Astrocyte (in vitro differentiated cells and primary cell): ENCODE results near the gene CDKAL1.

Experiments
- EZH2 ChIP-seq: IDR thresholded peaks from 2 replicates; pipeline ENCODE4 v1.6.1; 2012; ENCODE audit warnings: mild to moderate bottlenecking, low read length, inconsistent platforms; ENCODE audit not compliant: insufficient read depth
- TF ChIP-seq, protein P1 (sequence below): IDR thresholded peaks from 2 replicates; pipeline ENCODE4 v1.5.1; 2011; ENCODE audit warnings: low read depth, mild to moderate bottlenecking, inconsistent platforms, low read length, moderate library complexity; ENCODE audit not compliant: insufficient read depth

DNA sequence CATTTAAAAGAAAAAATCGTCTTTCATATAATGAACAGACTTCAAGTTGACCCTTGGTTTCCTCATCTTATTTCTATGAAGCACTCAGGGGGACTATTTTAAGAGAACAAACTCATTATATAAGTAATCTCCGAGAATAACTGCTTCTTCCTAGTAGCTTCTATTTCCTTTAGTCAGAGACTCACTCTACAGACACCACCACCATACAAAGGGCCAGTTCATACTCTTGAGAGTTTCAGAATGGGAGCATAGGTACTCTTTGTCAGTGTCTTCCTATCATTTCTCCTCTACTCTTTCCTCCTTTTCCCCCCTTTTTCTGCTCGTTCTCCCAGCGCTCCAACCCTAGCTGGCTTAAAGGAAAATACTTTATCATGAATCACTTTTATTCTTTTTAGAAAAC is 104.9 kb downstream of the CDKAL1 start:
- TF ChIP-seq, protein P1, sequence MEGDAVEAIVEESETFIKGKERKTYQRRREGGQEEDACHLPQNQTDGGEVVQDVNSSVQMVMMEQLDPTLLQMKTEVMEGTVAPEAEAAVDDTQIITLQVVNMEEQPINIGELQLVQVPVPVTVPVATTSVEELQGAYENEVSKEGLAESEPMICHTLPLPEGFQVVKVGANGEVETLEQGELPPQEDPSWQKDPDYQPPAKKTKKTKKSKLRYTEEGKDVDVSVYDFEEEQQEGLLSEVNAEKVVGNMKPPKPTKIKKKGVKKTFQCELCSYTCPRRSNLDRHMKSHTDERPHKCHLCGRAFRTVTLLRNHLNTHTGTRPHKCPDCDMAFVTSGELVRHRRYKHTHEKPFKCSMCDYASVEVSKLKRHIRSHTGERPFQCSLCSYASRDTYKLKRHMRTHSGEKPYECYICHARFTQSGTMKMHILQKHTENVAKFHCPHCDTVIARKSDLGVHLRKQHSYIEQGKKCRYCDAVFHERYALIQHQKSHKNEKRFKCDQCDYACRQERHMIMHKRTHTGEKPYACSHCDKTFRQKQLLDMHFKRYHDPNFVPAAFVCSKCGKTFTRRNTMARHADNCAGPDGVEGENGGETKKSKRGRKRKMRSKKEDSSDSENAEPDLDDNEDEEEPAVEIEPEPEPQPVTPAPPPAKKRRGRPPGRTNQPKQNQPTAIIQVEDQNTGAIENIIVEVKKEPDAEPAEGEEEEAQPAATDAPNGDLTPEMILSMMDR = no peak
- TF ChIP-seq EZH2 = no peak
